MM.1S (cell line): ENCODE data around the gene MX1.

Experiments used
- DNase-seq: peaks from one replicate; pipeline ENCODE4 v3.0.0-alpha.2; 2015
- H2AFZ ChIP-seq: fragments of 300-600 bp; sonication (generic); 2 replicates; pipeline ENCODE4 v1.6.0; 2016; ENCODE audit warnings: antibody characterized with exemption, low read length
- H3F3A ChIP-seq: fragments of 300-600 bp; sonication (generic); 2 replicates; pipeline ENCODE4 v1.6.1; 2016; ENCODE audit warnings: mild to moderate bottlenecking, antibody characterized with exemption, low read length, moderate library complexity, mixed read lengths; ENCODE audit not compliant: insufficient read depth
- H3K27ac ChIP-seq: fragments of 300-600 bp; sonication (generic); 2 replicates; pipeline ENCODE4 v1.5.1; 2016; ENCODE audit warnings: mild to moderate bottlenecking, low read length
- H3K27me3 ChIP-seq: fragments of 300-600 bp; sonication (generic); replicated peaks from 2 replicates; pipeline ENCODE4 v1.6.0; 2016; ENCODE audit warnings: low read length; ENCODE audit not compliant: insufficient read depth
- H3K36me3 ChIP-seq: fragments of 300-600 bp; sonication (generic); replicated peaks from 2 replicates; pipeline ENCODE4 v1.6.1; 2016; ENCODE audit warnings: mild to moderate bottlenecking, low read length, mixed read lengths; ENCODE audit not compliant: insufficient read depth
- H3K4me1 ChIP-seq: fragments of 300-600 bp; sonication (generic); 2 replicates; pipeline ENCODE4 v1.6.1; 2016; ENCODE audit warnings: low read length, mixed read lengths
- H3K4me2 ChIP-seq: fragments of 300-600 bp; sonication (generic); 2 replicates; pipeline ENCODE4 v1.6.0; 2016; ENCODE audit warnings: low read depth, low read length
- H3K4me3 ChIP-seq: fragments of 300-600 bp; sonication (generic); 2 replicates; pipeline ENCODE4 v1.5.1; 2016; ENCODE audit warnings: low read length, mixed read lengths
- H3K79me2 ChIP-seq: fragments of 300-600 bp; sonication (generic); 2 replicates; pipeline ENCODE4 v1.6.1; 2016; ENCODE audit warnings: mixed run types, low read length, mixed read lengths
- H3K9ac ChIP-seq: fragments of 300-600 bp; sonication (generic); 2 replicates; pipeline ENCODE4 v1.6.1; 2016; ENCODE audit warnings: low read length, mixed read lengths
- H3K9me2 ChIP-seq: fragments of 300-600 bp; sonication (generic); replicated peaks from 2 replicates; pipeline ENCODE4 v1.6.1; 2016; ENCODE audit warnings: mild to moderate bottlenecking, low read length, mixed read lengths; ENCODE audit not compliant: insufficient read depth
- H3K9me3 ChIP-seq: fragments of 300-600 bp; sonication (generic); replicated peaks from 2 replicates; pipeline ENCODE4 v1.6.1; 2016; ENCODE audit warnings: mild to moderate bottlenecking, low read length, mixed read lengths; ENCODE audit not compliant: insufficient read depth
- H4K20me1 ChIP-seq: fragments of 300-600 bp; sonication (generic); 2 replicates; pipeline ENCODE4 v1.6.1; 2016; ENCODE audit warnings: mild to moderate bottlenecking, low read length, moderate library complexity, mixed read lengths; ENCODE audit not compliant: insufficient read depth
- EZH2 ChIP-seq: fragments of 300-600 bp; sonication (generic); optimal IDR thresholded peaks from 2 replicates; pipeline ENCODE3; 2017; ENCODE audit warnings: low read depth, mild to moderate bottlenecking, antibody characterized with exemption, low read length, mixed read lengths
- EZH2phosphoT487 ChIP-seq: fragments of 300-600 bp; sonication (generic); IDR thresholded peaks from 2 replicates; pipeline ENCODE4 v1.6.1; 2018; ENCODE audit warnings: antibody characterized with exemption, low read length
- TF ChIP-seq, protein P1 (sequence below): fragments of 300-600 bp; sonication (generic); IDR thresholded peaks from 2 replicates; pipeline ENCODE4 v1.5.1; 2016; ENCODE audit warnings: antibody characterized with exemption, low read length, mixed read lengths

MX1 gene

GRCh38 chr21:41437729-41438128 is 11.7 kb downstream of the MX1 start:
- no peaks in the 10 kb centered on the region for H3F3A ChIP-seq
- no peaks in the 10 kb centered on the region for H3K79me2 ChIP-seq
- H3K4me3 ChIP-seq, result no peak overlapping the region
- H3K36me3 ChIP-seq, result no peaks in the 10 kb centered on the region
- H3K9me2 ChIP-seq, result no peaks in the 10 kb centered on the region
- H2AFZ ChIP-seq, result no peak overlapping the region
- H3K4me1 ChIP-seq, result no peaks in the 10 kb centered on the region
- H3K27me3 ChIP-seq, result no peaks in the 10 kb centered on the region
- DNase-seq, result no peak
- H3K9ac ChIP-seq, result no peak overlapping the region
- H3K27ac ChIP-seq, result no peak overlapping the region
- H3K9me3 ChIP-seq, result no peaks in the 10 kb centered on the region
- TF ChIP-seq, protein P1, sequence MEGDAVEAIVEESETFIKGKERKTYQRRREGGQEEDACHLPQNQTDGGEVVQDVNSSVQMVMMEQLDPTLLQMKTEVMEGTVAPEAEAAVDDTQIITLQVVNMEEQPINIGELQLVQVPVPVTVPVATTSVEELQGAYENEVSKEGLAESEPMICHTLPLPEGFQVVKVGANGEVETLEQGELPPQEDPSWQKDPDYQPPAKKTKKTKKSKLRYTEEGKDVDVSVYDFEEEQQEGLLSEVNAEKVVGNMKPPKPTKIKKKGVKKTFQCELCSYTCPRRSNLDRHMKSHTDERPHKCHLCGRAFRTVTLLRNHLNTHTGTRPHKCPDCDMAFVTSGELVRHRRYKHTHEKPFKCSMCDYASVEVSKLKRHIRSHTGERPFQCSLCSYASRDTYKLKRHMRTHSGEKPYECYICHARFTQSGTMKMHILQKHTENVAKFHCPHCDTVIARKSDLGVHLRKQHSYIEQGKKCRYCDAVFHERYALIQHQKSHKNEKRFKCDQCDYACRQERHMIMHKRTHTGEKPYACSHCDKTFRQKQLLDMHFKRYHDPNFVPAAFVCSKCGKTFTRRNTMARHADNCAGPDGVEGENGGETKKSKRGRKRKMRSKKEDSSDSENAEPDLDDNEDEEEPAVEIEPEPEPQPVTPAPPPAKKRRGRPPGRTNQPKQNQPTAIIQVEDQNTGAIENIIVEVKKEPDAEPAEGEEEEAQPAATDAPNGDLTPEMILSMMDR, result no peak
- TF ChIP-seq EZH2phosphoT487, result no peak
- no peak for TF ChIP-seq EZH2
- H4K20me1 ChIP-seq, result no peaks in the 10 kb centered on the region
- H3K4me2 ChIP-seq, result no peak overlapping the region

GRCh38 chr21:41438425-41439113 is 12.5 kb downstream of the MX1 start:
- DNase-seq, result no peak
- no peaks in the 10 kb centered on the region for H3K27me3 ChIP-seq
- H3K9ac ChIP-seq, result no peak overlapping the region
- H2AFZ ChIP-seq, result no peak overlapping the region
- H3K36me3 ChIP-seq, result no peaks in the 10 kb centered on the region
- no peak overlapping the region for H3K4me3 ChIP-seq
- H3K27ac ChIP-seq, result no peak overlapping the region
- H3K4me1 ChIP-seq, result no peaks in the 10 kb centered on the region
- H3F3A ChIP-seq, result no peaks in the 10 kb centered on the region
- H4K20me1 ChIP-seq, result no peaks in the 10 kb centered on the region
- no peaks in the 10 kb centered on the region for H3K79me2 ChIP-seq
- no peaks in the 10 kb centered on the region for H3K9me3 ChIP-seq
- TF ChIP-seq, protein P1, result no peak
- TF ChIP-seq EZH2 (no peak), EZH2phosphoT487 (no peak)
- H3K9me2 ChIP-seq, result no peaks in the 10 kb centered on the region
- H3K4me2 ChIP-seq, result no peak overlapping the region

DNA sequence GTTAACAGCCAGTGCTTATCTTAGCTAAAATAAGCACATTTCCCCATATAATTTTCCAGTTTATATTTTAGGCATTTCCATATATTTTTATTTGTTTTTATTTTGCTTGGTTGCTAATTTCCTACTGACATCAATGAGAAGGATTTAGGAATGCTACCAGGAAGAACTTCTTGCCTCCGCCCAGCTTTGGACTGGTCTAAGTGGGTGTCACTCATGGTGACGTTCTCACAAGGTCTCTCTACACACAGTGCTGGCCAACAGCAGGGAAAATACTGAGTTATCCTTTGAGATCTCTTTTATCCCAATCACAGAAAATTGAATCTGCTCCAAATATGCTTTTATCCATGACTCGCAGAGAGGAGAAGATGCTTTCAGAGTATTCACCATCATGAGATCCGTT is 13.2 kb downstream of the MX1 start:
- DNase-seq, result no peak
- no peaks in the 10 kb centered on the region for H3K27me3 ChIP-seq
- no peak overlapping the region for H2AFZ ChIP-seq
- H3K4me2 ChIP-seq, result no peak overlapping the region
- no peak overlapping the region for H3K9ac ChIP-seq
- no peaks in the 10 kb centered on the region for H3K79me2 ChIP-seq
- H3F3A ChIP-seq, result no peaks in the 10 kb centered on the region
- TF ChIP-seq, protein P1, result no peak
- TF ChIP-seq EZH2phosphoT487 (no peak), EZH2 (no peak)
- H3K9me3 ChIP-seq, result no peaks in the 10 kb centered on the region
- no peaks in the 10 kb centered on the region for H3K9me2 ChIP-seq
- H3K4me1 ChIP-seq, result no peaks in the 10 kb centered on the region
- H3K36me3 ChIP-seq, result no peaks in the 10 kb centered on the region
- no peak overlapping the region for H3K27ac ChIP-seq
- H3K4me3 ChIP-seq, result no peak overlapping the region
- no peaks in the 10 kb centered on the region for H4K20me1 ChIP-seq
